B cell (primary cell): ENCODE measurements around the gene CEP112. TPM values are rescaled to one million over a fixed set of nuclear protein-coding genes. Genes with fewer than 3 reads are reported as not detected.

Source experiments
- ATAC-seq: fragments of 200-7000 bp; cut with Tn5 transposase; one replicate; pipeline ENCODE4 v1.10.0; 2021; ENCODE audit warnings: low read depth, mild to moderate bottlenecking, moderate number of reproducible peaks, moderate library complexity
- CTCF ChIA-PET: fragments of 350-600 bp; sonication (Branson Sonifier 250); formaldehyde crosslinking; loops from one replicate; lab custom pipeline; 2021; ENCODE audit warnings: antibody characterized with exemption, inconsistent platforms; lab: Charles Lee
- POLR2A ChIA-PET: fragments of 350-600 bp; sonication (Branson Sonifier 250); formaldehyde crosslinking; loops from one replicate; lab custom pipeline; 2021; ENCODE audit warnings: antibody characterized with exemption; lab: Charles Lee
- DNase-seq: peaks from one replicate; pipeline ENCODE4 v3.0.0; 2013
- H2AFZ ChIP-seq: 2 replicates; pipeline ENCODE4 v1.6.1; 2012; ENCODE audit warnings: mild to moderate bottlenecking, low read depth, low read length; ENCODE audit not compliant: insufficient read depth, poor library complexity, severe bottlenecking
- H3K27ac ChIP-seq, 2 donors: 1 replicate in 1 of 2; 2 replicates in 1 of 2; pipeline ENCODE4 v1.5.1; 2012 to 2013; ENCODE audit warnings: low read length in 2 of 2, mild to moderate bottlenecking in 2 of 2, moderate library complexity in 1 of 2
- H3K27me3 ChIP-seq, 4 experiments: fragments of 200-600 bp in 1 of 4; sonication (generic) in 1 of 4; replicated peaks in 1 of 4; 1 replicate in 2 of 4; 2 replicates in 2 of 4; pipeline versions ENCODE4 v1.6.1 to v1.7.0; 2013 to 2016; ENCODE audit warnings: low read length in 3 of 4, mild to moderate bottlenecking in 2 of 4, mixed read lengths in 1 of 4, moderate library complexity in 1 of 4; ENCODE audit not compliant: insufficient read depth in 4 of 4, control insufficient read depth in 3 of 4; ENCODE audit errors: control extremely low read depth in 1 of 4
- H3K36me3 ChIP-seq, 2 experiments: replicated peaks in 1 of 2; 1 replicate in 1 of 2; 2 replicates in 1 of 2; pipeline versions ENCODE4 v1.6.1 to v1.7.1; 2013; ENCODE audit warnings: low read length in 1 of 2; ENCODE audit not compliant: insufficient read depth in 2 of 2, control insufficient read depth in 1 of 2; ENCODE audit errors: control extremely low read depth in 1 of 2, extremely low read depth in 1 of 2
- H3K4me1 ChIP-seq, 2 donors: fragments of 200-600 bp in 1 of 2; sonication (generic) in 1 of 2; 1 replicate in 1 of 2; 2 replicates in 1 of 2; pipeline versions ENCODE4 v1.5.1 to v1.6.1; 2013 to 2017; ENCODE audit warnings: low read length in 2 of 2; ENCODE audit not compliant: control insufficient read depth in 2 of 2, insufficient read depth in 2 of 2
- H3K4me2 ChIP-seq: replicated peaks from 2 replicates; pipeline ENCODE3; 2012; ENCODE audit warnings: mild to moderate bottlenecking, low read depth, low read length; ENCODE audit not compliant: poor library complexity, severe bottlenecking
- H3K4me3 ChIP-seq, 5 experiments: fragments of 200-600 bp in 1 of 5; sonication (generic) in 1 of 5; 1 replicate in 3 of 5; 2 replicates in 2 of 5; pipeline versions ENCODE4 v1.5.1 to v1.7.0; 2011 to 2016; ENCODE audit warnings: low read length in 4 of 5, mild to moderate bottlenecking in 4 of 5, low read depth in 2 of 5, control low read depth in 1 of 5, moderate library complexity in 1 of 5; ENCODE audit not compliant: insufficient read depth in 1 of 5; ENCODE audit errors: control extremely low read depth in 1 of 5, extremely low read depth in 1 of 5
- H3K79me2 ChIP-seq: fragments of 200-600 bp; sonication (generic); one replicate; pipeline ENCODE4 v1.6.0; 2016; ENCODE audit warnings: low read length; ENCODE audit not compliant: control insufficient read depth, insufficient read depth
- H3K9ac ChIP-seq: fragments of 200-600 bp; sonication (generic); 2 replicates; pipeline ENCODE4 v1.6.1; 2017; ENCODE audit warnings: mild to moderate bottlenecking, low read length, moderate library complexity
- H3K9me3 ChIP-seq, 3 donors: one replicate each; pipeline versions ENCODE4 v1.6.1 to v1.7.1; 2013; ENCODE audit warnings: low read length in 2 of 3; ENCODE audit not compliant: control insufficient read depth in 2 of 3, insufficient read depth in 1 of 3; ENCODE audit errors: control extremely low read depth in 1 of 3
- H4K20me1 ChIP-seq: 2 replicates; pipeline ENCODE4 v1.6.0; 2012; ENCODE audit warnings: mild to moderate bottlenecking, low read length; ENCODE audit not compliant: insufficient read depth, control insufficient read depth, poor library complexity, severe bottlenecking
- H3K27ac Mint-ChIP-seq: one replicate; pipeline ENCODE4 v1.8.0; 2021; ENCODE audit warnings: mixed read lengths
- H3K27me3 Mint-ChIP-seq: one replicate; pipeline ENCODE4 v1.8.0; 2021; ENCODE audit warnings: mixed read lengths
- H3K4me1 Mint-ChIP-seq: one replicate; pipeline ENCODE4 v1.8.0; 2021; ENCODE audit warnings: mixed read lengths
- H3K4me3 Mint-ChIP-seq: one replicate; pipeline ENCODE4 v1.8.0; 2021; ENCODE audit warnings: mixed read lengths
- H3K9me3 Mint-ChIP-seq: one replicate; pipeline ENCODE4 v1.8.0; 2022; ENCODE audit warnings: mixed read lengths; ENCODE audit not compliant: insufficient read depth
- CTCF ChIP-seq: fragments of 200-600 bp; IDR thresholded peaks from one replicate; pipeline ENCODE4 v1.8.0; 2022; ENCODE audit warnings: antibody characterized with exemption, mild to moderate bottlenecking
- EZH2 ChIP-seq: IDR thresholded peaks from 2 replicates; pipeline ENCODE4 v1.6.1; 2012; ENCODE audit warnings: borderline replicate concordance, low read depth, mild to moderate bottlenecking, moderate library complexity, low read length; ENCODE audit not compliant: insufficient read depth, poor library complexity, severe bottlenecking
- WGBS: methylation state at CpG from one replicate; pipeline ENCODE4 v1.1.5; 2013; ENCODE audit warnings: missing lambda C conversion rate; ENCODE audit not compliant: insufficient coverage; 5-methylcytosine and 5-hydroxymethylcytosine counted together
- intact Hi-C: fragments of 100-400 bp; cut with micrococcal nuclease; formaldehyde crosslinking; loops from one replicate; pipeline ENCODE4 v1.10.0; 2022
- polyA plus RNA-seq: library from polyadenylated mRNA; depleted of rRNA; stranded (reverse); fragments of >200 nt; gene quantifications from 2 replicates; pipeline ENCODE4 v1.2.3, GENCODE V29; 2012
- total RNA-seq, 2 donors: library from RNA; stranded (reverse); fragments of 120-200 nt in 1 of 2; gene quantifications; 1 replicate in 1 of 2; 2 replicates in 1 of 2; pipeline versions ENCODE4 v1.2.3 to v1.2.4, GENCODE V29; 2013 to 2022

CEP112 gene
- total and polyA plus RNA-seq, 2 donors (not counting 1 experiment from before 2014, with no cell fraction given) = 0.57 to 4.6 TPM

GRCh38 chr17:66169839-66170238 lies 22.1 kb downstream of the CEP112 start:
- CTCF ChIA-PET = interaction anchor here (0.7 to 1.0 kb wide), 2 partner anchors 223 to 876 kb away, joined by 3 read pairs; no protein-coding TSS in a partner anchor
- H3K27me3 ChIP-seq = no peaks in the 10 kb centered on the region
- H3K36me3 ChIP-seq = no peaks in the 10 kb centered on the region
- H3K4me3 Mint-ChIP-seq = no peak overlapping the region
- H3K79me2 ChIP-seq = no peaks in the 10 kb centered on the region
- TF ChIP-seq EZH2 = no peak
- no peak for TF ChIP-seq CTCF
- H3K27ac ChIP-seq = no peak overlapping the region
- H3K4me2 ChIP-seq = no peak overlapping the region
- H3K9me3 Mint-ChIP-seq = no peaks in the 10 kb centered on the region
- DNase-seq (no peak), ATAC-seq (no peak)
- H2AFZ ChIP-seq = no peak overlapping the region
- H3K4me1 Mint-ChIP-seq = no peaks in the 10 kb centered on the region
- no peaks in the 10 kb centered on the region for H3K27me3 Mint-ChIP-seq
- POLR2A ChIA-PET = no interaction called here
- H3K27ac Mint-ChIP-seq = no peak overlapping the region
- no peaks in the 10 kb centered on the region for H3K9me3 ChIP-seq
- H3K4me1 ChIP-seq = no peaks in the 10 kb centered on the region
- no CpG with 5 or more reads among the region's 3 CpGs for WGBS
- H3K9ac ChIP-seq = no peak overlapping the region
- intact Hi-C loops = no loop called here
- H4K20me1 ChIP-seq = no peaks in the 10 kb centered on the region
- no peak overlapping the region for H3K4me3 ChIP-seq

GRCh38 chr17:66167189-66167815 lies 24.6 kb downstream of the CEP112 start:
- H3K9me3 Mint-ChIP-seq = no peaks in the 10 kb centered on the region
- H3K9ac ChIP-seq = no peak overlapping the region
- no peak overlapping the region for H2AFZ ChIP-seq
- no peaks in the 10 kb centered on the region for H3K27me3 ChIP-seq
- no peaks in the 10 kb centered on the region for H3K79me2 ChIP-seq
- H3K4me3 Mint-ChIP-seq = no peak overlapping the region
- WGBS = no CpG with 5 or more reads among the region's 5 CpGs
- intact Hi-C loops = no loop called here
- TF ChIP-seq CTCF = no peak
- TF ChIP-seq EZH2 = no peak
- DNase-seq (no peak), ATAC-seq (no peak)
- no peaks in the 10 kb centered on the region for H3K36me3 ChIP-seq
- no peaks in the 10 kb centered on the region for H4K20me1 ChIP-seq
- H3K27me3 Mint-ChIP-seq = no peaks in the 10 kb centered on the region
- no peak overlapping the region for H3K4me3 ChIP-seq
- H3K4me1 Mint-ChIP-seq = no peaks in the 10 kb centered on the region
- ChIA-PET CTCF (interaction anchor here (3.9 to 4.6 kb wide), 2 partner anchors 874 to 935 kb away, joined by 25 to 51 read pairs; no protein-coding TSS in a partner anchor), POLR2A (no interaction called here)
- no peaks in the 10 kb centered on the region for H3K9me3 ChIP-seq
- H3K4me1 ChIP-seq = no peaks in the 10 kb centered on the region
- no peak overlapping the region for H3K4me2 ChIP-seq
- H3K27ac ChIP-seq = no peak overlapping the region
- no peak overlapping the region for H3K27ac Mint-ChIP-seq
